CD4-positive, alpha-beta T cell treated with Interleukin-1 beta for 1 hour (primary cell): ENCODE data around the gene NADK2.

Experiments
- DNase-seq, 2 donors: peaks; one replicate each; pipeline ENCODE4 v3.0.0-alpha.2; 2020 to 2022

Gene NADK2

GRCh38 chr5:36246036-36246800 is 4.5 kb upstream of the NADK2 start:
- DNase-seq = no peak

GRCh38 chr5:36244076-36244475 is 2.4 kb upstream of the NADK2 start:
- DNase-seq = no peak

- no peak for DNase-seq
These were observed 1.9 kb upstream of the NADK2 start for GRCh38 chr5:36243653-36244052.

- no peak for DNase-seq
These were observed 1.1 kb upstream of the NADK2 start for GRCh38 chr5:36242534-36243485.

- DNase-seq = peak; percentile 10 to 16
These were observed 720 bp downstream of the NADK2 start for GRCh38 chr5:36240779-36241630.

GRCh38 chr5:36239370-36240293 is 2.1 kb downstream of the NADK2 start:
- peak in 1 of 2 donors; percentile 5 for DNase-seq

GRCh38 chr5:36238502-36239295 is 3.0 kb downstream of the NADK2 start:
- no peak for DNase-seq

- no peak for DNase-seq
These were observed 4.0 kb downstream of the NADK2 start for GRCh38 chr5:36237751-36238150.

GRCh38 chr5:36236801-36237200 is 4.9 kb downstream of the NADK2 start:
- no peak for DNase-seq

GRCh38 chr5:36232533-36232932 is 9.2 kb downstream of the NADK2 start:
- no peak for DNase-seq

- DNase-seq = no peak
These were observed 11.5 kb downstream of the NADK2 start for GRCh38 chr5:36230151-36230790.

- DNase-seq = no peak
These were observed 13.2 kb downstream of the NADK2 start for GRCh38 chr5:36228505-36228904.

- no peak for DNase-seq
These were observed 14.7 kb downstream of the NADK2 start for GRCh38 chr5:36227046-36227445.

GRCh38 chr5:36222620-36223019 is 19.1 kb downstream of the NADK2 start:
- no peak for DNase-seq

GRCh38 chr5:36217988-36218387 is 23.7 kb downstream of the NADK2 start:
- no peak for DNase-seq

GRCh38 chr5:36217567-36217966 is 24.2 kb downstream of the NADK2 start:
- no peak for DNase-seq

- no peak for DNase-seq
These were observed 25.8 kb downstream of the NADK2 start for GRCh38 chr5:36215910-36216309.

GRCh38 chr5:36214436-36214835 is 27.3 kb downstream of the NADK2 start:
- no peak for DNase-seq

- DNase-seq = no peak
These were observed 32.1 kb downstream of the NADK2 start for GRCh38 chr5:36209664-36210063.

GRCh38 chr5:36208786-36209185 is 32.9 kb downstream of the NADK2 start:
- no peak for DNase-seq
